Measurements from ENCODE around the gene ODF4.

DNA sequence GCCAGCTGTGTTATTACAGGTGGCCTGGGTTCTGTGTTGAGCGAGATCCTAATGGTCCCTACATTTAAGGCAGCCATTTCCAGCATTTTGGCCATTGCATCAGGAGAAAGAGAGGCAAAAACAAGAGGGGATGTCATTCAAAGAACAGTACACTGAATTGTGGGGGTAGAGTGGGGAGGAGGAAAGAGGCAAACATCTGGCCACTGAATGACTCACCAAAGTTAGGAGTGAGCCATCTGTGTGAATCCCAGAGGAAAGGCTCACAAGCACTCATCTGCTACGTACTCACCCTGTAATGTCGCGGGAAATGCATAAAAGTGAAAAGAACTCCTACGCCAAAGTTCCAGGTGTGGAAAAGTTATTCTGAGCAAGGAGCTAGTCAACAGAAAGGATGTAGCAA is 20.1 kb downstream of the ODF4 start:
- TF ChIP-seq, protein P1, sequence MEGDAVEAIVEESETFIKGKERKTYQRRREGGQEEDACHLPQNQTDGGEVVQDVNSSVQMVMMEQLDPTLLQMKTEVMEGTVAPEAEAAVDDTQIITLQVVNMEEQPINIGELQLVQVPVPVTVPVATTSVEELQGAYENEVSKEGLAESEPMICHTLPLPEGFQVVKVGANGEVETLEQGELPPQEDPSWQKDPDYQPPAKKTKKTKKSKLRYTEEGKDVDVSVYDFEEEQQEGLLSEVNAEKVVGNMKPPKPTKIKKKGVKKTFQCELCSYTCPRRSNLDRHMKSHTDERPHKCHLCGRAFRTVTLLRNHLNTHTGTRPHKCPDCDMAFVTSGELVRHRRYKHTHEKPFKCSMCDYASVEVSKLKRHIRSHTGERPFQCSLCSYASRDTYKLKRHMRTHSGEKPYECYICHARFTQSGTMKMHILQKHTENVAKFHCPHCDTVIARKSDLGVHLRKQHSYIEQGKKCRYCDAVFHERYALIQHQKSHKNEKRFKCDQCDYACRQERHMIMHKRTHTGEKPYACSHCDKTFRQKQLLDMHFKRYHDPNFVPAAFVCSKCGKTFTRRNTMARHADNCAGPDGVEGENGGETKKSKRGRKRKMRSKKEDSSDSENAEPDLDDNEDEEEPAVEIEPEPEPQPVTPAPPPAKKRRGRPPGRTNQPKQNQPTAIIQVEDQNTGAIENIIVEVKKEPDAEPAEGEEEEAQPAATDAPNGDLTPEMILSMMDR (conservative IDR thresholded peaks at IDR 0.05) = no peak
- no peak for TF ChIP-seq EZH2 (IDR thresholded peaks at IDR 0.05; ENCODE audit: low read depth)

Measured in PC-9 (cell line).